Ishikawa (cell line): Measurements from ENCODE around the gene PRKN.

Experiments
- CEBPB ChIP-seq: IDR thresholded peaks from 2 replicates; pipeline ENCODE4 v1.6.1; 2012
- CREB1 ChIP-seq: IDR thresholded peaks from 2 replicates; pipeline ENCODE4 v1.6.1; 2012; ENCODE audit warnings: low read depth
- EGR1 ChIP-seq: IDR thresholded peaks from 2 replicates; pipeline ENCODE4 v1.6.1; 2012
- EP300 ChIP-seq: IDR thresholded peaks from 2 replicates; pipeline ENCODE4 v1.6.1; 2012; ENCODE audit warnings: borderline replicate concordance
- FOXM1 ChIP-seq: IDR thresholded peaks from 2 replicates; pipeline ENCODE4 v1.6.1; 2012; ENCODE audit warnings: low read depth, borderline replicate concordance
- NFIC ChIP-seq: IDR thresholded peaks from 2 replicates; pipeline ENCODE4 v1.6.1; 2012
- RAD21 ChIP-seq: IDR thresholded peaks from 2 replicates; pipeline ENCODE4 v1.6.1; 2012; ENCODE audit warnings: low read depth
- REST ChIP-seq: IDR thresholded peaks from 2 replicates; pipeline ENCODE4 v1.6.1; 2012; ENCODE audit warnings: low read depth, mild to moderate bottlenecking
- TCF12 ChIP-seq: IDR thresholded peaks from 2 replicates; pipeline ENCODE4 v1.6.1; 2012; ENCODE audit warnings: low read depth
- TEAD4 ChIP-seq: IDR thresholded peaks from 2 replicates; pipeline ENCODE4 v1.6.1; 2012
- YY1 ChIP-seq: IDR thresholded peaks from 2 replicates; pipeline ENCODE4 v1.6.1; 2012; ENCODE audit warnings: low read depth
- ZBTB7A ChIP-seq: IDR thresholded peaks from 2 replicates; pipeline ENCODE4 v1.6.1; 2012; ENCODE audit warnings: low read depth
- TF ChIP-seq, protein P1 (sequence below): IDR thresholded peaks from 2 replicates; pipeline ENCODE4 v1.6.1; 2012
- TF ChIP-seq, protein P2 (sequence below): IDR thresholded peaks from 2 replicates; pipeline ENCODE4 v1.6.1; 2012

Gene PRKN

DNA sequence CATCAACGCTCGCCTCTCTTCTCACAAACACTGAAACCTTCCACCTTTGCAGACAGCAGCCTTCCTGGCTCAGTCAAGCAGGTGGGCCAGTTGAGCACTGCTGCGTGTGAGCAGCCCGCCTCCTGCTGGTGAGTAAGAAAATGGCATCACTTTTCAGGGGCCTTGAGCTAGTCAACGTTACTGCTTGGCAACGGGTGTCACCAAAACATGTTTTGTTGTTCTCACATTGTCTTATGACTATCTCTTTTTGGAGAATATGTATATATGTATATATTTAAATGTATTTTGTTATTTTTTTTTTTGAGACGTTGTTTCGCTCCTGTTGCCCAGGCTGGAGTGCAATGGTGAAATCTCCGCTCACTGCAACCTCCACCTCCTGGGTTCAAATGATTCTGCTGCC lies 1356.7 kb downstream of the PRKN start:
- no peak for TF ChIP-seq EP300
- no peak for TF ChIP-seq TEAD4
- no peak for TF ChIP-seq YY1
- no peak for TF ChIP-seq TCF12
- peak; percentile 96 for TF ChIP-seq RAD21
- no peak for TF ChIP-seq REST
- TF ChIP-seq, protein P1, sequence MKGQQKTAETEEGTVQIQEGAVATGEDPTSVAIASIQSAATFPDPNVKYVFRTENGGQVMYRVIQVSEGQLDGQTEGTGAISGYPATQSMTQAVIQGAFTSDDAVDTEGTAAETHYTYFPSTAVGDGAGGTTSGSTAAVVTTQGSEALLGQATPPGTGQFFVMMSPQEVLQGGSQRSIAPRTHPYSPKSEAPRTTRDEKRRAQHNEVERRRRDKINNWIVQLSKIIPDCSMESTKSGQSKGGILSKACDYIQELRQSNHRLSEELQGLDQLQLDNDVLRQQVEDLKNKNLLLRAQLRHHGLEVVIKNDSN, result no peak

DNA sequence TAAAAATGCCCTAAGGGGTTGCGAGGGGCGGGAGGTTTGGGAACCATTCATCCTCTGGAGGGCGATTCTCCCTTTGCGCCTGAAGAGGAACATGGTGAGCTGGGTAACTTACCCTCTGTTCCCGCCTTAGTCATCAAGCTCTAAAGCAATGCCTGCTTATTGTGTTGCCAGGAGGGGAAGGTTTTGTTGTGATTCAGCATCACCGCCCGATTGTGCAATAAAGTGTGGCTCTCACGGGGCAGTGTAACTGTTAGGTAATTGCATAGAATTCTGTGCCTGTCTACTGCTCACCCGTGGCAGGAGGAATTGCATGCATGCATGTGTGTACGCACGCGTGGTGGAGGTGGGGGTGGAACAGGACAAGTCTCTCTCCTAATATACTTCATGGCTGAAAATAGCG lies 1358.2 kb downstream of the PRKN start:
- TF ChIP-seq CEBPB (peak; percentile 81), EGR1 (no peak), CREB1 (no peak)

- TF ChIP-seq, protein P2, sequence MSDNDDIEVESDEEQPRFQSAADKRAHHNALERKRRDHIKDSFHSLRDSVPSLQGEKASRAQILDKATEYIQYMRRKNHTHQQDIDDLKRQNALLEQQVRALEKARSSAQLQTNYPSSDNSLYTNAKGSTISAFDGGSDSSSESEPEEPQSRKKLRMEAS, result no peak
- TF ChIP-seq ZBTB7A (no peak), NFIC (no peak)
Observed at GRCh38 chr6:161368514-161368913, 1359.1 kb downstream of the PRKN start.

GRCh38 chr6:161367472-161367871 lies 1360.1 kb downstream of the PRKN start:
- TF ChIP-seq TEAD4, result no peak
- TF ChIP-seq, protein P2, result no peak
- no peak for TF ChIP-seq EGR1
- no peak for TF ChIP-seq RAD21

- no peak for TF ChIP-seq TCF12
- TF ChIP-seq, protein P1, result no peak
Observed at GRCh38 chr6:161366301-161366923, 1361.2 kb downstream of the PRKN start.

- TF ChIP-seq EP300 (no peak), EGR1 (no peak), FOXM1 (no peak), CREB1 (no peak), NFIC (no peak)
Observed at GRCh38 chr6:161365633-161366032, 1361.9 kb downstream of the PRKN start.

GRCh38 chr6:161363286-161363685 lies 1364.3 kb downstream of the PRKN start:
- TF ChIP-seq FOXM1, result no peak
- no peak for TF ChIP-seq EGR1
- TF ChIP-seq TEAD4, result no peak
- TF ChIP-seq NFIC, result no peak
- no peak for TF ChIP-seq TCF12
- no peak for TF ChIP-seq EP300
- TF ChIP-seq, protein P1, result no peak
- no peak for TF ChIP-seq YY1
- TF ChIP-seq CEBPB, result no peak
- TF ChIP-seq CREB1, result no peak
- TF ChIP-seq REST, result no peak

- TF ChIP-seq CEBPB, result no peak
- TF ChIP-seq NFIC, result no peak
Observed at GRCh38 chr6:161362266-161362665, 1365.3 kb downstream of the PRKN start.
